HEK293T (cell line): Measurements from ENCODE around the gene TMTC4.

ENCODE experiments used
- CTCF ChIA-PET: fragments of 350-600 bp; formaldehyde crosslinking; extraction: SDS; loops from one replicate; lab custom pipeline; 2021; ENCODE audit warnings: antibody characterized with exemption, inconsistent platforms; lab: Yijun Ruan, JAX
- POLR2A ChIA-PET: fragments of 350-600 bp; formaldehyde crosslinking; extraction: SDS; loops from one replicate; lab custom pipeline; 2020; ENCODE audit warnings: antibody characterized with exemption, inconsistent platforms; lab: Yijun Ruan, JAX
- DNase-seq: peaks from one replicate; pipeline ENCODE4 v3.0.0; 2012; ENCODE audit warnings: mixed read lengths; ENCODE audit errors: extremely low spot score
- ARNT ChIP-seq: fragments of 450-650 bp; IDR thresholded peaks from 2 replicates; pipeline ENCODE4 v1.6.1; 2017; ENCODE audit warnings: mild to moderate bottlenecking
- BHLHE40 ChIP-seq: fragments of 450-650 bp; IDR thresholded peaks from 2 replicates; pipeline ENCODE4 v1.6.1; 2016; ENCODE audit warnings: mild to moderate bottlenecking, moderate library complexity, borderline replicate concordance
- CTBP1 ChIP-seq: fragments of 450-650 bp; IDR thresholded peaks from 2 replicates; pipeline ENCODE4 v1.6.1; 2016; ENCODE audit warnings: borderline replicate concordance
- ELF4 ChIP-seq: fragments of 450-650 bp; IDR thresholded peaks from 2 replicates; pipeline ENCODE4 v1.6.1; 2017; ENCODE audit warnings: antibody characterized with exemption
- FOXA1 ChIP-seq: fragments of 450-650 bp; IDR thresholded peaks from 2 replicates; pipeline ENCODE4 v1.6.1; 2016; ENCODE audit warnings: mild to moderate bottlenecking
- FOXK2 ChIP-seq: fragments of 450-650 bp; IDR thresholded peaks from 2 replicates; pipeline ENCODE4 v1.6.1; 2016; ENCODE audit warnings: mild to moderate bottlenecking
- FOXM1 ChIP-seq: fragments of 450-650 bp; IDR thresholded peaks from 2 replicates; pipeline ENCODE4 v1.6.1; 2017; ENCODE audit warnings: mild to moderate bottlenecking, borderline replicate concordance
- HDGF ChIP-seq: fragments of 450-650 bp; IDR thresholded peaks from 2 replicates; pipeline ENCODE4 v1.6.1; 2017; ENCODE audit warnings: antibody characterized with exemption, borderline replicate concordance
- L3MBTL2 ChIP-seq: fragments of 450-650 bp; conservative IDR thresholded peaks from 2 replicates; pipeline ENCODE4 v1.6.1; 2016; ENCODE audit warnings: mild to moderate bottlenecking
- LEF1 ChIP-seq: fragments of 450-650 bp; IDR thresholded peaks from 2 replicates; pipeline ENCODE4 v1.6.1; 2017; ENCODE audit warnings: mild to moderate bottlenecking, borderline replicate concordance
- NFRKB ChIP-seq: fragments of 450-650 bp; IDR thresholded peaks from 2 replicates; pipeline ENCODE4 v1.6.1; 2016; ENCODE audit warnings: mild to moderate bottlenecking, moderate library complexity
- PKNOX1 ChIP-seq: fragments of 450-650 bp; IDR thresholded peaks from 2 replicates; pipeline ENCODE4 v1.6.1; 2016
- SP1 ChIP-seq: fragments of 450-650 bp; IDR thresholded peaks from 2 replicates; pipeline ENCODE4 v1.6.1; 2017
- SUZ12 ChIP-seq: fragments of 450-650 bp; IDR thresholded peaks from 2 replicates; pipeline ENCODE4 v1.6.1; 2016; ENCODE audit warnings: mild to moderate bottlenecking
- TARDBP ChIP-seq: fragments of 450-650 bp; IDR thresholded peaks from 2 replicates; pipeline ENCODE4 v1.6.1; 2016
- ZNF384 ChIP-seq: fragments of 450-650 bp; IDR thresholded peaks from 2 replicates; pipeline ENCODE4 v1.6.1; 2016

Gene TMTC4

DNA sequence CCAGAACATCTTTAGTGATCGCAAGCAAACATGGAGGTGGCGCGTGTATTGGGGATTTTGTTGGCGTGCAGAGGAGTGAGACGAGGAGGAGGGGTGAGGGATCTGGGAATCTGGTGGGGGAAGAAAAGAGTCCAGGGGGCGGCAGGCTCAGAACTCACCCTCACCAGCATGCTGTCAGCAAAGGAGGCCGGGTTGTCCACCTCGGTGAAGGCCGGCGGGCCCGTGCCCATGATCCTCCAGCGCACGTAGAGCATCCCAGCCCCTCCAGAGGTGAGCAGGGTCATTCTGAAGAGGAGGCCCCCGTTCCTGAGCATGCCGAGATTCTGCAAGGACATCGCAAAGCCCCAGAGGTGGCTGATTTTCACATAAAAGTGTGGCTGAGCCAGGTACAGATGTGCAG, 37.2 kb downstream of the TMTC4 start:
- ChIA-PET POLR2A (no interaction called here), CTCF (no interaction called here)
- DNase-seq = no peak
- no peak for TF ChIP-seq ELF4

GRCh38 chr13:100636441-100636840, 38.2 kb downstream of the TMTC4 start:
- ChIA-PET CTCF (no interaction called here), POLR2A (no interaction called here)
- DNase-seq = no peak
- no peak for TF ChIP-seq ZNF384
- TF ChIP-seq ELF4 = no peak
- TF ChIP-seq PKNOX1 = no peak
- TF ChIP-seq LEF1 = no peak
- no peak for TF ChIP-seq FOXK2
- no peak for TF ChIP-seq ARNT
- TF ChIP-seq SUZ12 = no peak
- no peak for TF ChIP-seq FOXA1
- no peak for TF ChIP-seq NFRKB
- no peak for TF ChIP-seq CTBP1
- TF ChIP-seq TARDBP = no peak
- TF ChIP-seq FOXM1 = no peak
- TF ChIP-seq SP1 = no peak
- TF ChIP-seq BHLHE40 = no peak

GRCh38 chr13:100636004-100636403, 38.6 kb downstream of the TMTC4 start:
- DNase-seq = no peak
- CTCF ChIA-PET = no interaction called here
- POLR2A ChIA-PET = no interaction called here
- TF ChIP-seq BHLHE40 (no peak), L3MBTL2 (no peak), NFRKB (no peak), PKNOX1 (no peak)

- CTCF ChIA-PET = no interaction called here
- TF ChIP-seq HDGF = no peak
- no peak for TF ChIP-seq LEF1
- TF ChIP-seq ARNT = no peak
- no peak for TF ChIP-seq FOXK2
- no peak for TF ChIP-seq PKNOX1
- no peak for TF ChIP-seq BHLHE40
- TF ChIP-seq SP1 = no peak
- TF ChIP-seq SUZ12 = no peak
- TF ChIP-seq FOXM1 = no peak
- no peak for TF ChIP-seq FOXA1
- no peak for TF ChIP-seq ELF4
- TF ChIP-seq TARDBP = no peak
- TF ChIP-seq CTBP1 = no peak
- no peak for TF ChIP-seq ZNF384
- no peak for TF ChIP-seq L3MBTL2
- no peak for TF ChIP-seq NFRKB
- DNase-seq = no peak
- POLR2A ChIA-PET = no interaction called here
Measured at GRCh38 chr13:100634696-100635095, 39.9 kb downstream of the TMTC4 start.

GRCh38 chr13:100633461-100633860, 41.1 kb downstream of the TMTC4 start:
- no peak for TF ChIP-seq ZNF384
- TF ChIP-seq ELF4 = no peak
- no peak for TF ChIP-seq NFRKB
- no peak for TF ChIP-seq BHLHE40
- no peak for TF ChIP-seq FOXM1
- TF ChIP-seq FOXK2 = no peak
- TF ChIP-seq TARDBP = no peak
- TF ChIP-seq LEF1 = no peak
- no peak for TF ChIP-seq PKNOX1
- TF ChIP-seq SP1 = no peak
- no peak for TF ChIP-seq HDGF
- TF ChIP-seq CTBP1 = no peak
- no peak for TF ChIP-seq L3MBTL2
- no peak for TF ChIP-seq ARNT
- no peak for TF ChIP-seq SUZ12
- no peak for TF ChIP-seq FOXA1
- POLR2A ChIA-PET = no interaction called here
- DNase-seq = no peak
- CTCF ChIA-PET = no interaction called here

- TF ChIP-seq ZNF384 (no peak), HDGF (no peak), ELF4 (no peak), SP1 (no peak), FOXK2 (no peak), L3MBTL2 (no peak), BHLHE40 (no peak), TARDBP (no peak), CTBP1 (no peak), NFRKB (no peak), LEF1 (no peak), FOXM1 (no peak), FOXA1 (no peak), SUZ12 (no peak), ARNT (no peak), PKNOX1 (no peak)
- ChIA-PET POLR2A (no interaction called here), CTCF (no interaction called here)
- DNase-seq = no peak
Measured at GRCh38 chr13:100630555-100630954, 44.0 kb downstream of the TMTC4 start.
